Activated T-cell treated with anti-CD3 and anti-CD28 coated beads for 24 hours (primary cell): Measurements from ENCODE around the gene RGS10.
A peak's percentile ranks its signal among the peaks of the same experiment; 100 is the strongest.

Experiments
- DNase-seq: peaks from one replicate; pipeline ENCODE4 v3.0.0-alpha.2; 2020; ENCODE audit warnings: low read depth

Gene RGS10

GRCh38 chr10:119496273-119496672, 46.2 kb downstream of the RGS10 start:
- peak; percentile 59 for DNase-seq

GRCh38 chr10:119495545-119495944, 47.0 kb downstream of the RGS10 start:
- DNase-seq, result no peak

DNA sequence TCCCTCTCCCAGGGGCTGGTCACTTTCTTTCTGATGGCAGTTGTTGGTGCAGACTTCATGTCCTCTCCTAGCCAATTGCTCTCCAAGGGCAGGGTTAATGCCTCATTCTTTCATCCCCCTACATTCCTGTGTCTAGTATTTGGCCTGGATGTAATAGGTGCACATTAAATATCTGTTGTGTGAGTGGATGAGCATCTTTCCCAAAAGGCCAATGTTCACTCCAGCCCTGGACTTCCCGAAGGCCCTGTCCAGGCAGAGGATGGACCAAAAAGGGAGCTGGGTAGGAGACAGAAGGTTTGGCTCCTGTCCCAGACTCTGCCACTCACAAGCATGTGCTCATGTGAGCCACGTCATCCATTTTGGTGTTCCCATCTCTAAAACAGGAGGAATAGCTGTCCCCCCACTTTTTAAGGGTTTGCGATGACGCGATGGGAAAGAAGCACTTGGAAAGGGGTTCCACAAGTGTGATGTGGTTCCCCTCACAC, 47.5 kb downstream of the RGS10 start:
- no peak for DNase-seq

- no peak for DNase-seq
Measured at GRCh38 chr10:119494236-119495020, 48.1 kb downstream of the RGS10 start.

DNA sequence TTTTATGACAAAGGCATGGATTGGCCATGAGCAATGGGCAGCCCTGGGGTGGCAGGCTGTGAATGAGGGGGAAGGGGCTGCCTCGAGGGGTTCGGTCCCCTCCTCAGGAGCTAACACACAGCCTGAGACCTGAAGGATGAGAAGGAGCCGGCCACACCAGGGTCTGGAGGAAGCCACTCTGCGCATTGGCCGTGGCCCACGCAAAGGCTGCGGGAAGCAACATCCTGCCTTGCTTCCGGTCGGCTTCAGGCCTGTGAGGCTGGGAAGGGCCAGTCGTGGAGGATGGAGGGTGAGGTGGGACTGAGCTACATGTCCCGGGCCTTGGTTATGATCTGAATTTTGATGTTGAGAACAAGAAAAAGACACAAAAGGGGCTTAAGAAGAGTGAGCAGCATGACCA, 49.4 kb downstream of the RGS10 start:
- DNase-seq, result no peak

- DNase-seq, result no peak
Measured at GRCh38 chr10:119491966-119492757, 50.4 kb downstream of the RGS10 start.

DNA sequence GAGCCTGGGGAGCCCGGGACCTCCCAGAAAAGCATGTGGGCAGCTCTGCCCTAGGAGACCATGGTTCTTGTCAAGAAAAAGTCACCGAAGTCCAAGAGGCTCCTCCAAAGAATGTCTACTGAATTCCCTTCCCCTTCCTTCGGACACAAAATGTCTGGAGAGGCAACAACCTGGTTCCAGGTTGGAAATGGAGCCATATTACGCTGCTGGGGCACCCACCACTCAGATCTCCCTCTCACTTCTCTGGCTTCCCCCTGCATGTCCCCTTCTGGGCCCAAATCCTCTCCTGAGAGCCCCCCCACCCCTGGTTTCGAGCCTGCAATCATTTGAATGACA, 52.6 kb downstream of the RGS10 start:
- no peak for DNase-seq

GRCh38 chr10:119488675-119489074, 53.8 kb downstream of the RGS10 start:
- DNase-seq, result no peak

GRCh38 chr10:119483839-119484238, 58.7 kb downstream of the RGS10 start:
- no peak for DNase-seq

- DNase-seq, result no peak
Measured at GRCh38 chr10:119483001-119483400, 59.5 kb downstream of the RGS10 start.

DNA sequence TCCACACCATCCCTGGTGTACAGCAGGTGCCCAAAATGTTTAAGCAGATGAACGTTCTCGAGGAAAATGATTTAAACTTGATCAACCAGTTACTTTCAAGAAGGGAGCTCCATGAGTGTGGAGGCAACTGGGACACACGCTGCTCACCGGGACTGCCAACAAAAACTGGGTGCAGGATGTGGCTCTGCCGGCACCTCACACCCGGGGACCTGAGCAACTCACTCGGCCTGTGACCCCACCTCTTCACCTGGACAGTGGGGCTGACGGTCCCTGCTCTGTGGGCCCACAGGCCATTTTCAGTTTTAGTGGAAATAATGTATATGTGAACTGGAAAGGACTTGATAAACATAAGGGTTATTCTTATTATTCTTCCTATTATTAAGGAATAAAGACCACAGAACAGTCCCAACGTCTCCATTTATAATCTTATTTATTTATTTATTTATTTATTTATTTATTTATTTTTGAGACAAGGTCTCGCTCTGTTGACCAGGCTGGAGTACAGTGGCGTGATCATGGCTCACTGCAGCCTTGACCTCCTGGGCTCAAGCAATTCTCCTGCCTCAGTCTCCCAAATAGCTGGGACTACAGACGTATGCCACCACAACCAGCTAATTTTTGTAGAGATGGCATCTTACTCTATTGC, 60.6 kb downstream of the RGS10 start:
- no peak for DNase-seq

GRCh38 chr10:119480667-119481066, 61.9 kb downstream of the RGS10 start:
- no peak for DNase-seq

DNA sequence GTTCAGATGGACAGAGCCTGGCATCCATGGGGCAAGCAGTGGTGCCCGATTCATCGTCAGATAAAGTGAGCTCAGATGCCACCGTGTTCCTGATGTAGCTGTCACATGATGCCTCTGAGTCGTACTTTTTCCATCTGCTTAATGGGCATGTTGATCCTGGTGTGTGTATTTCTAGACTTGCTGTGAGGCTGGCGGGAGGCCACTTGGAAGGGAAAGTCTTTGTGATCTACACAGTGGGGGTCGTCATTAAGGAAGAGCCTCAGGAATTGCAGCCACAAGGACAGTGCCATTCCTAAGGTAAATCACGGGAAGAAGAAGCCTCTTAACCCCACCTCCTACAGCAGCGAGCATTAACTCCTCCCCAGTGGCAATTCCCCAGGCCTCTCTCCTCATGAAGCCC, 63.0 kb downstream of the RGS10 start:
- no peak for DNase-seq

DNA sequence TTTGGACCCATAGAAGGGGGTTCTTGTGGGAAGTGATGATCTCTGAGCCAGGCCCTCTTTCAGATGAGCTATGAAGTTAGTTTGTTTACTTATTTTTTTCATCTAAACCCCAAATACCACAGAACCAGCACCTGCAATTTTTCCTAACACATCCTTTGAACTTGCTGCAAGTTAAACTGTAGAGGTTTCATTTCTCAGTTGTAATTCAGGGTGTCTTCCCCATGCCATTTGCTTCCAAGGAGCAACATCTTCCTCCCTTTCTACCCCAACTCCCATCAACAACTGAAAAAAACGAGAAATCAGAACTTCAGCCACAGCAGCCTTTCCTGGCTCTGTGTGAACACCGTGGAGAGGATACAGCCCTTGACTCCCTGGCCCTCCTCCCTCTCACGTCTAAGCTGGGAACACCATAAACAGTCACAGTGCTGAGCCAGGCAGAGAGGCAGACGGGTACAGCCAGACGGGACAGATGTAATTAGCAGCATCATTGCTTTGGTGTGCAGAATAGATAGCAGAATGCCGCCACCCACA, 63.6 kb downstream of the RGS10 start:
- DNase-seq, result no peak

- DNase-seq, result no peak
Measured at GRCh38 chr10:119478111-119478802, 64.3 kb downstream of the RGS10 start.

DNA sequence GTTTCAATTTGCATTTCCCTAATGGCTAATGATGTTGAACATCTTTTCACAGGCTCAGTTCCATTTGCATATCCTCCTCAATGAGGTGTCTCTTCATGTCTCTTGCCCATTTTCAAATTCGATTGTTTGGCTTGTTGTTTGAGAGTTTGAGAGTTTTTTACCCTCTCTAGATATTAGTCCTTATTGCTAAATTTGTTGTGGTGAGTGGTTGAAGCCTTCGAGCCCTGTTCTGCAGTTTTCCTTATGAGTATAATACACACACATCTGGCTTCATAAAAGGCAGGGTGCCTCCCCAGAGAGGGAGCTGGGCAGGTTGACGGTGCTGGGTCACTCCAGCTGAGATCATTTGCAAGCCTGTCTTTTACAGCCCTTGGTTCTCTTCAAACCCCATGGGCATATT, 65.1 kb downstream of the RGS10 start:
- DNase-seq, result no peak

- DNase-seq, result no peak
Measured at GRCh38 chr10:119474606-119475005, 67.9 kb downstream of the RGS10 start.

DNA sequence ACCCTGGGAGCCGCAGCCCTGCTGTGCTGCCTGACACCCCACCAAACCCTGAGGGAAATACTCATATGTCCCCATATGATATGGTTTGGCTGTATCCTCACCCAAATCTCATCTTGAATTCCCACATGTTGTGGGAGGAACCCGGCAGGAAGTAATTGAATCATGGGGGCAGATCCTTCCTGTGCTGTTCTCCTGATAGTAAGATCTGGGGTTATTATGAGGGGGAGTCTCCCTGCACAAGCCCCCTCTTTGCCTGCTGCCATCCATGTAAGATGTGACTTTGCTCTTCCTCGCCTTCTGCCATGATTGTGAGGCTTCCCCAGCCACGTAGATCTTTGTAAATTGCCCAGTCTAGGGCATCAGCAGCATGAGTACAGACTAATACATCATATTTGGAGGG, 68.7 kb downstream of the RGS10 start:
- DNase-seq, result no peak

- DNase-seq, result no peak
Measured at GRCh38 chr10:119470920-119471702, 71.4 kb downstream of the RGS10 start.

DNA sequence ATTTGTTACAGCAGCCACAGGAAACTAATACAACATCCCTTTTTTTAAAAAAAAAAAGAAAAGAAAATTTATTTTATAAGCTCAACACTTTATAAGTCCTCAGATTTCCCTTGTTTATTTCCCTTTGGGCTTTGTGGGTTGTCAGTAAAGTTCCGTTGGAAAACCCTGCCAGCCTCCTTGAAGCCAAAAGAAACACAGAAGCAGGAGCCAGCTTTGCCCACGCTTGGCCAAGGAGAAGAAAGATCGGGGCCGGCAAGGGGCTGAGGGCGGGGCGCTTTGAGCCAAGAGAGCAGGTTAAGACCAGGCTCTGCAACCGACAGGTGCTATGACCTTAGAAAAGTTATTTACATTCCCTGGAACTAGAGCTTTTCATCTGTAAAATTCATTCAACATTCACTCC, 72.7 kb downstream of the RGS10 start:
- no peak for DNase-seq

GRCh38 chr10:119469325-119469707, 73.2 kb downstream of the RGS10 start:
- no peak for DNase-seq
